ENCODE measurements around the gene PIPOX.

The PIPOX gene

GRCh38 chr17:29070308-29070707, 27.4 kb downstream of the PIPOX start:
- no peak overlapping the region for H3K4me3 ChIP-seq (ENCODE audit: low read length)
- H3K9me3 ChIP-seq (ENCODE audit: control insufficient read depth, low read depth, low read length) = no peaks in the 10 kb centered on the region
- H3K27ac ChIP-seq (ENCODE audit: low read length) = no peak overlapping the region
- no peak overlapping the region for H3K9ac ChIP-seq (ENCODE audit: low read length)
- no peaks in the 10 kb centered on the region for H3K36me3 ChIP-seq (ENCODE audit: control insufficient read depth, low read depth, low read length)
- no peaks in the 10 kb centered on the region for H3K27me3 ChIP-seq (ENCODE audit: control insufficient read depth, insufficient read depth, low read length)
- peaks cover 15% of the 10 kb centered on the region for H3K4me1 ChIP-seq (ENCODE audit: control insufficient read depth, low read depth, low read length)

- no peaks in the 10 kb centered on the region for H3K36me3 ChIP-seq (ENCODE audit: control insufficient read depth, low read depth, low read length)
- no peak overlapping the region for H3K4me3 ChIP-seq (ENCODE audit: low read length)
- peaks cover 15% of the 10 kb centered on the region for H3K4me1 ChIP-seq (ENCODE audit: control insufficient read depth, low read depth, low read length)
- H3K27me3 ChIP-seq (ENCODE audit: control insufficient read depth, insufficient read depth, low read length) = no peaks in the 10 kb centered on the region
- no peaks in the 10 kb centered on the region for H3K9me3 ChIP-seq (ENCODE audit: control insufficient read depth, low read depth, low read length)
- H3K9ac ChIP-seq (ENCODE audit: low read length) = no peak overlapping the region
- H3K27ac ChIP-seq (ENCODE audit: low read length) = no peak overlapping the region
These were observed 27.8 kb downstream of the PIPOX start for GRCh38 chr17:29070781-29071180.

- Histone ChIP-seq H3K4me1 (ENCODE audit: control insufficient read depth, low read depth, low read length) (peaks cover 16% of the 10 kb centered on the region), H3K36me3 (ENCODE audit: control insufficient read depth, low read depth, low read length) (no peaks in the 10 kb centered on the region), H3K27me3 (ENCODE audit: control insufficient read depth, insufficient read depth, low read length) (no peaks in the 10 kb centered on the region), H3K4me3 (ENCODE audit: low read length) (no peak overlapping the region), H3K9me3 (ENCODE audit: control insufficient read depth, low read depth, low read length) (no peaks in the 10 kb centered on the region), H3K27ac (ENCODE audit: low read length) (no peak overlapping the region), H3K9ac (ENCODE audit: low read length) (no peak overlapping the region)
These were observed 28.4 kb downstream of the PIPOX start for GRCh38 chr17:29071303-29071702.

- no peaks in the 10 kb centered on the region for H3K36me3 ChIP-seq (ENCODE audit: control insufficient read depth, low read depth, low read length)
- no peaks in the 10 kb centered on the region for H3K27me3 ChIP-seq (ENCODE audit: control insufficient read depth, insufficient read depth, low read length)
- H3K27ac ChIP-seq (ENCODE audit: low read length) = no peak overlapping the region
- H3K4me1 ChIP-seq (ENCODE audit: control insufficient read depth, low read depth, low read length) = peaks cover 26% of the 10 kb centered on the region
- no peaks in the 10 kb centered on the region for H3K9me3 ChIP-seq (ENCODE audit: control insufficient read depth, low read depth, low read length)
- no peak overlapping the region for H3K4me3 ChIP-seq (ENCODE audit: low read length)
- H3K9ac ChIP-seq (ENCODE audit: low read length) = no peak overlapping the region
These were observed 30.1 kb downstream of the PIPOX start for GRCh38 chr17:29073045-29073444.

- H3K9ac ChIP-seq (ENCODE audit: low read length) = no peak overlapping the region
- no peak overlapping the region for H3K27ac ChIP-seq (ENCODE audit: low read length)
- no peaks in the 10 kb centered on the region for H3K9me3 ChIP-seq (ENCODE audit: control insufficient read depth, low read depth, low read length)
- peaks cover 26% of the 10 kb centered on the region for H3K4me1 ChIP-seq (ENCODE audit: control insufficient read depth, low read depth, low read length)
- H3K36me3 ChIP-seq (ENCODE audit: control insufficient read depth, low read depth, low read length) = no peaks in the 10 kb centered on the region
- H3K27me3 ChIP-seq (ENCODE audit: control insufficient read depth, insufficient read depth, low read length) = no peaks in the 10 kb centered on the region
- no peak overlapping the region for H3K4me3 ChIP-seq (ENCODE audit: low read length)
These were observed 30.6 kb downstream of the PIPOX start for GRCh38 chr17:29073520-29073919.

GRCh38 chr17:29074488-29074887, 31.5 kb downstream of the PIPOX start:
- H3K4me1 ChIP-seq (ENCODE audit: control insufficient read depth, low read depth, low read length) = peaks cover 26% of the 10 kb centered on the region
- H3K9ac ChIP-seq (ENCODE audit: low read length) = no peak overlapping the region
- no peaks in the 10 kb centered on the region for H3K36me3 ChIP-seq (ENCODE audit: control insufficient read depth, low read depth, low read length)
- no peaks in the 10 kb centered on the region for H3K27me3 ChIP-seq (ENCODE audit: control insufficient read depth, insufficient read depth, low read length)
- H3K9me3 ChIP-seq (ENCODE audit: control insufficient read depth, low read depth, low read length) = no peaks in the 10 kb centered on the region
- no peak overlapping the region for H3K27ac ChIP-seq (ENCODE audit: low read length)
- no peak overlapping the region for H3K4me3 ChIP-seq (ENCODE audit: low read length)

GRCh38 chr17:29076087-29076486, 33.1 kb downstream of the PIPOX start:
- H3K27ac ChIP-seq (ENCODE audit: low read length) = no peak overlapping the region
- no peak overlapping the region for H3K4me3 ChIP-seq (ENCODE audit: low read length)
- no peaks in the 10 kb centered on the region for H3K9me3 ChIP-seq (ENCODE audit: control insufficient read depth, low read depth, low read length)

GRCh38 chr17:29076722-29077121, 33.8 kb downstream of the PIPOX start:
- H3K4me3 ChIP-seq (ENCODE audit: low read length) = no peak overlapping the region
- no peak overlapping the region for H3K27ac ChIP-seq (ENCODE audit: low read length)
- peaks cover 16% of the 10 kb centered on the region for H3K4me1 ChIP-seq (ENCODE audit: control insufficient read depth, low read depth, low read length)
- no peaks in the 10 kb centered on the region for H3K36me3 ChIP-seq (ENCODE audit: control insufficient read depth, low read depth, low read length)
- no peaks in the 10 kb centered on the region for H3K27me3 ChIP-seq (ENCODE audit: control insufficient read depth, insufficient read depth, low read length)
- H3K9ac ChIP-seq (ENCODE audit: low read length) = no peak overlapping the region
- no peaks in the 10 kb centered on the region for H3K9me3 ChIP-seq (ENCODE audit: control insufficient read depth, low read depth, low read length)

More at GRCh38 chr17:29076087-29076486, 33.1 kb downstream of the PIPOX start:
- Histone ChIP-seq H3K9ac (ENCODE audit: low read length) (no peak overlapping the region), H3K27me3 (ENCODE audit: control insufficient read depth, insufficient read depth, low read length) (no peaks in the 10 kb centered on the region), H3K36me3 (ENCODE audit: control insufficient read depth, low read depth, low read length) (no peaks in the 10 kb centered on the region), H3K4me1 (ENCODE audit: control insufficient read depth, low read depth, low read length) (peaks cover 16% of the 10 kb centered on the region)

GRCh38 chr17:29077320-29077719, 34.4 kb downstream of the PIPOX start:
- Histone ChIP-seq H3K27ac (ENCODE audit: low read length) (no peak overlapping the region), H3K4me1 (ENCODE audit: control insufficient read depth, low read depth, low read length) (peaks cover 16% of the 10 kb centered on the region), H3K9me3 (ENCODE audit: control insufficient read depth, low read depth, low read length) (no peaks in the 10 kb centered on the region), H3K27me3 (ENCODE audit: control insufficient read depth, insufficient read depth, low read length) (no peaks in the 10 kb centered on the region), H3K36me3 (ENCODE audit: control insufficient read depth, low read depth, low read length) (peaks cover 5% of the 10 kb centered on the region), H3K9ac (ENCODE audit: low read length) (no peak overlapping the region), H3K4me3 (ENCODE audit: low read length) (no peak overlapping the region)

- Histone ChIP-seq H3K36me3 (ENCODE audit: control insufficient read depth, low read depth, low read length) (peaks cover 5% of the 10 kb centered on the region), H3K9ac (ENCODE audit: low read length) (no peak overlapping the region), H3K4me3 (ENCODE audit: low read length) (no peak overlapping the region), H3K4me1 (ENCODE audit: control insufficient read depth, low read depth, low read length) (peaks cover 16% of the 10 kb centered on the region), H3K27ac (ENCODE audit: low read length) (no peak overlapping the region), H3K9me3 (ENCODE audit: control insufficient read depth, low read depth, low read length) (no peaks in the 10 kb centered on the region), H3K27me3 (ENCODE audit: control insufficient read depth, insufficient read depth, low read length) (no peaks in the 10 kb centered on the region)
These were observed 35.5 kb downstream of the PIPOX start for GRCh38 chr17:29078183-29079045.

- Histone ChIP-seq H3K4me3 (ENCODE audit: low read length) (no peak overlapping the region), H3K9ac (ENCODE audit: low read length) (no peak overlapping the region), H3K27me3 (ENCODE audit: control insufficient read depth, insufficient read depth, low read length) (no peaks in the 10 kb centered on the region), H3K36me3 (ENCODE audit: control insufficient read depth, low read depth, low read length) (peaks cover 5% of the 10 kb centered on the region), H3K9me3 (ENCODE audit: control insufficient read depth, low read depth, low read length) (no peaks in the 10 kb centered on the region), H3K27ac (ENCODE audit: low read length) (no peak overlapping the region), H3K4me1 (ENCODE audit: control insufficient read depth, low read depth, low read length) (peaks cover 16% of the 10 kb centered on the region)
These were observed 36.5 kb downstream of the PIPOX start for GRCh38 chr17:29079433-29079832.

GRCh38 chr17:29079887-29080286, 36.9 kb downstream of the PIPOX start:
- H3K9ac ChIP-seq (ENCODE audit: low read length) = no peak overlapping the region
- no peak overlapping the region for H3K4me3 ChIP-seq (ENCODE audit: low read length)
- peaks cover 16% of the 10 kb centered on the region for H3K4me1 ChIP-seq (ENCODE audit: control insufficient read depth, low read depth, low read length)
- no peaks in the 10 kb centered on the region for H3K9me3 ChIP-seq (ENCODE audit: control insufficient read depth, low read depth, low read length)
- no peak overlapping the region for H3K27ac ChIP-seq (ENCODE audit: low read length)
- no peaks in the 10 kb centered on the region for H3K27me3 ChIP-seq (ENCODE audit: control insufficient read depth, insufficient read depth, low read length)
- peaks cover 5% of the 10 kb centered on the region for H3K36me3 ChIP-seq (ENCODE audit: control insufficient read depth, low read depth, low read length)

Data from iPS-18a (cell line).